Activated CD4-positive, alpha-beta T cell treated with anti-CD3 and anti-CD28 coated beads, Interleukin-2, amount 50 U/mL, for 48 hours (primary cell): ENCODE measurements around the gene REEP5.
"Not testable (repeated sequence)": the region's sequence is repeated elsewhere in the genome, so short reads cannot be mapped to it uniquely, and the experiment has no call there.

ENCODE experiments used
- DNase-seq, 2 experiments: peaks; one replicate each; pipeline ENCODE4 v3.0.0-alpha.2; 2020

REEP5 gene

GRCh38 chr5:112931473-112931872 lies 9.4 kb upstream of the REEP5 start:
- DNase-seq = no peak

GRCh38 chr5:112930082-112930344 lies 8.0 kb upstream of the REEP5 start:
- DNase-seq = no peak

- DNase-seq = no peak
Measured at GRCh38 chr5:112929336-112930081, 7.5 kb upstream of the REEP5 start.

GRCh38 chr5:112923988-112924387 lies 2.0 kb upstream of the REEP5 start:
- no peak for DNase-seq

GRCh38 chr5:112923148-112923917 lies 1.3 kb upstream of the REEP5 start:
- no peak for DNase-seq

GRCh38 chr5:112921026-112921832 lies 798 bp downstream of the REEP5 start:
- DNase-seq = peak; percentile 60 to 61

GRCh38 chr5:112919972-112920371 lies 2.1 kb downstream of the REEP5 start:
- DNase-seq = no peak

DNA sequence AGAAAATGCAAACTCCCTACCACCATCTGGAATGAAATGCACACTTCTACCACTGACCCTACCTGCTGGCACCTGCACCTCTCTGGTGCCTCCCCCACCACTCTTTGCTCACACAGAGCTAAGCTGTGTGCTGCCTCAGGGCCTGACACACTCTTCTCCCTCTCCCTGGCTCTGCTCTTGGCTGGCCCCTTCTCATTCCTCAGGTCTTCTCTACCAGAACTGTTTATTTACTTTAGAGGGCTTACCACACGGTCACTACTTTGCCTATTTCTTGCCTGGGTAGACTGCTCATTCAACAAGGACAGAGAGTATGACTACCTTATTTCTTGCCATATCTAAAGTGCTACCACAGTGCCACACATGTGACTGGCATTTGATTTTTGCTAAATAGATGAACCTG lies 3.3 kb downstream of the REEP5 start:
- DNase-seq = no peak

GRCh38 chr5:112918136-112918535 lies 3.9 kb downstream of the REEP5 start:
- DNase-seq = no peak

- peak; percentile 18 to 26 for DNase-seq
Measured at GRCh38 chr5:112917453-112917995, 4.5 kb downstream of the REEP5 start.

DNA sequence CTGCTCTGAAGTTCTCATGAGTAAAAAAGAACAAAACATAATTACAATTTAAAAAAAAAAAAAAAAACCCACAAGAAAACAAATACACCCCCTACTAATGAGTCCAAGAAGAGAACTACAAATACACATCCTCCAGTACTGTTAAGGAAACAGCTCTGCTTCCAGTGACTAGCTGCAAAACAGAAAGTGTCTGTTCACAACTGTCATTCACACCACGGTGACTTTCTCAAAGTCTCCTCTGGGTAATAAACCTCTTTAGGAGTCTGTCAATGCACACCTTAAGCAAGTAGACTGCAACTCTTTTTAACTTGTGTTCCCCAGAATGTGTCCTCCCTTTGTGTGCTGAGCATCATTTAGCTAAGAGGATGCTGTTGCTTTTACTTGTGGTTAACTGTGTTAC lies 6.2 kb downstream of the REEP5 start:
- no peak for DNase-seq

DNA sequence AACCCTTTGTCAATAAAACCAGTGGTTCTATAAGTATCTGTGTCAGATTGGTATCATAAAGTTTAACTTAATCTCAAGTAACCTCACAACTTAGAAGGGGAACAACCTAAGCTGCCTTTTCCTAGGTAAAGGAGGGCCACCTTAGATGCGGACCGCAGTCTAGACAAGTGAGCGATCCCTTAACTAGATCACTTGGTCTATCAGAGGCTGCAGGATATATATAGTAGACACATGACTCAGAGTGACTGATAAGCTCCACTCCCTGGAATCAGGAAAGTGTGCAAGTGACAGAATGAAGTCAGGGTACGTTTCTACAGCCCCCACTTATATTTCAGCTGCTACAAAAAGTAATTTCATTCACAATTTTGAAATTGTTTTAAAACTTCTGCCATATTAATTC lies 7.4 kb downstream of the REEP5 start:
- DNase-seq = no peak

DNA sequence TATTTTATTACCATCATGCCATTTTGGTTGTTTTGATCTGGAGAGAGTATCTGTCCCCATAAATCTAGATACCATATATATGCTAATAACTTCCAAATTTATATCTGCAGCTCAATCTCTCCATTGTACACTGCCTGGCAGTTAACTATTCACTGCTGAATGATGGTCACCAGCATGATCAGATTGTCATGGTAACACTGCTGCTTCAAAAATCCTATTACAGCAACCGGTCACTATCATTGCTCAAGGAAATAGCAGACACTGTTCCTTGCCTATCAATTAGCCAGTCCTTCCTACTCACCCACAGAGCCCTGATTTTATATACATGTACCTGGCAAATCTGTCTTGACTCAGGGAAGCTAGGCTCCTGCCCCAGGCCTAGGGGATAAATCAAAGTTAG lies 11.5 kb downstream of the REEP5 start:
- no peak for DNase-seq

GRCh38 chr5:112908854-112909253 lies 13.2 kb downstream of the REEP5 start:
- no peak for DNase-seq

DNA sequence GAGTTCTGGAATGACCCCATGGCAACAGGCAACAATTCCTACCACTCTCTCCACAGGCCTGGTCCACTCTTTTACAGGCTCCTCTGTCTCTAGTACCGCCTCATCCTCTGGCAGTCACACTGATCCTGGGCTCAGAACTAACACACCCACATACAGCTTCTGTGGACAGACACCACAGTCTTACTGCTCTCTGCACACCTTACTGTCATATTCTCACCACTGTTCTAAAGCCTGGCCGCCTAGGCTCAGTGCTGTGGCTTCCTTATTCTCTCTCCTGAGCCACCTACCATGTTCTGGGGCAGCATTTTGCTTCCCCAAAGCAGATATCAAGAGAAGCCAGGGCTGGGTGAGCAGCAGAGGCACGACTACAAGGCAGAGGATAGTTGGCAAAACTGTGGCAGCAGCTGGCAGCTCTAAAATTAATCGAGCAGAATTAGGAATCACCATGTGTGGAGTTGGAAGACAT lies 14.8 kb downstream of the REEP5 start:
- DNase-seq = no peak

DNA sequence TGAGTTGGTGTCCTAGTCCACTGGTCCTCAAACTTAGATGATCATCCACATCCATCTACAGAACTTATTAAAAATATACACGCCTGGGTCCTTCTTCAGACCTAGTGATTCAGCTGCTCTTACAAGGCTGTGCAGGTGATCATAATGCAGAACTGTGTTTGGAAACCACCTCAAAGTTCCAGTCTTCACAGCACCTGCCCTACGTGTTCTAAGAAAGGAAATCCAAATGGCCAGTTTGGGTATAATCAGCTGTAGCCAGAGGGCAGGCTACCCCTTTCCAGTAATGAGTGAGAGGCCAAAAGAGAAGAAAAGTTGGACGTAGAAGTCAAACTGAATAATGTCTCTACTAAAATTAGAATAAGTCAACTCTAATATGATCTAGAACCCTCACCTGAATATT lies 15.4 kb downstream of the REEP5 start:
- DNase-seq = no peak

- not testable (repeated sequence) for DNase-seq
Measured at GRCh38 chr5:112904996-112905395, 17.0 kb downstream of the REEP5 start.

DNA sequence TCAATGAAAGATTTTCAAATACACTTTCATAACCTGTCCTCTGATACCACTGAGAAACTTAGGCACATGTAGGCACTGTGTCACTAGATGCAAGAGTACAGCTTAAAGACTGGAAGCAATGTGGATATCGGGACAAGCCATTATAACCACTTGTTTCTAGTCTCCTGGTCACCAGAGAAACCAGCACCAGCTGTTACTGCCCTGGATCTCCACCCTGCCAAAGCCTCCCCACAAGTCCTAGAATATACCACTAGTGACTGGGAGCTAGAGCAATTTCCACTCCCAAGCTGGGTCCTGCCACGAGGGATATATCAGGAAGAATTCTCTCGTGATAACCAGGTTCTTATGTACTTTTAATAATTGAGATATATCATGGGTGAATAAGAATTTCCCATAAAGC lies 19.5 kb downstream of the REEP5 start:
- DNase-seq = no peak

- DNase-seq = no peak
Measured at GRCh38 chr5:112895682-112896081, 26.3 kb downstream of the REEP5 start.

GRCh38 chr5:112892776-112893175 lies 29.3 kb downstream of the REEP5 start:
- no peak for DNase-seq

DNA sequence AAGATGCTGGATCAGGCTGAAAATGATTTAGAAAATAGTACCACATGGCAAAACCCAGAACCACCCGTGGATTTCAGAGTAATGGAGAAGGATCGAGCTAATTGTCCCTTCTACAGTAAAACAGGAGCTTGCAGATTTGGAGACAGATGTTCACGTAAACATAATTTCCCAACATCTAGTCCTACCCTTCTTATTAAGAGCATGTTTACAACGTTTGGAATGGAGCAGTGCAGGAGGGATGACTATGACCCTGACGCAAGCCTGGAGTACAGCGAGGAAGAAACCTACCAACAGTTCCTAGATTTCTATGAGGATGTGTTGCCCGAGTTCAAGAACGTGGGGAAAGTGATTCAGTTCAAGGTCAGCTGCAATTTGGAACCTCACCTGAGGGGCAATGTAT lies 30.0 kb downstream of the REEP5 start:
- not testable (repeated sequence) for DNase-seq

GRCh38 chr5:112886975-112887374 lies 35.1 kb downstream of the REEP5 start:
- no peak for DNase-seq

DNA sequence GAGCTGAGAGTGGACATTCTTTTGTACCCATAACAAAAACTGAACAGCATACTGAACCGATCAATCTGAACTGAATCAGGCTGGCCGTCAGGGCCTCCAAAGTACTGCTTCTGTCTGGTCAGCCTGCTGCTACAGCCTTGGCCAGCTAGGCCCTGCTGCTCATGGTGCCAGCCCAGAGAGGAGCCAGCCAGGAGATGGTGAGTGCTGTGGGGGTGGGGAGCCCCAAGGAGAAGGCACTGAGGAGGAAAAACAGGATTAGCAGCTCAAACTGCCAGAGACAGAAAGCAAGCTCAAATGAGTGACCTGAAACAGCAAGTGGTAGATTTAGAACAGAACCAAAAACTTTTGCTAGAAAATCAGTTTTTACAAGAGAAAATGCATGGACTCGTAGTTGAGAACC lies 37.0 kb downstream of the REEP5 start:
- no peak for DNase-seq

- DNase-seq = no peak
Measured at GRCh38 chr5:112883192-112883591, 38.8 kb downstream of the REEP5 start.
